ENCODE results near the gene NRXN3. TPM values are rescaled to one million over a fixed set of nuclear protein-coding genes. Genes with fewer than 3 reads are reported as not detected.

Gene NRXN3
- total and polyA plus RNA-seq, 2 experiments from 2014 or later: 0.08 to 0.11 TPM

DNA sequence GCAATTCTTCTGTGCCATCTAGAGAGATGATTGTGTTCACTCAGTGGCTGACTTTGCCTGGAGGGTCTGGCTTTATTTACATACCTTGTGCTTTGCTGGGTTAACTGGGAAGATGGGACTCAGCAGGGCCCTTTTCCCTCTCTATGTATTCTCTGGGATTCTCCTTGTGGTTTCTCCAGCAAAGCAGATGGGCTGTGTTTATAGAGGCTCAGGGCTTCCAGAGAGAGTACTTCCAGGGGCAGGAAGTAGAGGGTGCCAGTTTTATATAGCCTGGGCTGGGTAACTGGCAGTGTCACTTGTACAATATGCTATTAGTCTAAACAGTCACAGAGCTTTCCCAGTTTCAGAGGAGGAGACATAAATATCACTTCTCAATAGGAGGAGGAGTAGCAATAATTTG lies 1531.2 kb downstream of the NRXN3 start:
- no peaks in the 10 kb centered on the region for H3K36me3 ChIP-seq (ENCODE audit: low read depth)
- no peaks in the 10 kb centered on the region for H3K9me2 ChIP-seq (ENCODE audit: insufficient read depth)
- no peaks in the 10 kb centered on the region for H3K4me1 ChIP-seq (ENCODE audit: insufficient read depth)
- DNase-seq: no peak
- H2AFZ ChIP-seq: no peak overlapping the region
- no peak overlapping the region for H3K27ac ChIP-seq
- no peak overlapping the region for H3K4me3 ChIP-seq
- no peaks in the 10 kb centered on the region for H3K9me3 ChIP-seq (ENCODE audit: low read depth)
- no peaks in the 10 kb centered on the region for H4K20me1 ChIP-seq (ENCODE audit: insufficient read depth)
- H3K79me2 ChIP-seq (ENCODE audit: insufficient read depth): no peaks in the 10 kb centered on the region
- H3K9ac ChIP-seq: no peak overlapping the region
- no peaks in the 10 kb centered on the region for H3K27me3 ChIP-seq (replicated peaks; ENCODE audit: insufficient read depth)
- H3F3A ChIP-seq (ENCODE audit: insufficient read depth): no peaks in the 10 kb centered on the region
- TF ChIP-seq EZH2 (IDR thresholded peaks at IDR 0.05; ENCODE audit: insufficient read depth, poor library complexity, severe bottlenecking) (no peak), EZH2phosphoT487 (IDR thresholded peaks at IDR 0.05; ENCODE audit: insufficient read depth, low read depth) (no peak)
- in situ Hi-C loops (cut with MboI): no loop called here
- no peak overlapping the region for H3K4me2 ChIP-seq (ENCODE audit: unreplicated experiment)

DNA sequence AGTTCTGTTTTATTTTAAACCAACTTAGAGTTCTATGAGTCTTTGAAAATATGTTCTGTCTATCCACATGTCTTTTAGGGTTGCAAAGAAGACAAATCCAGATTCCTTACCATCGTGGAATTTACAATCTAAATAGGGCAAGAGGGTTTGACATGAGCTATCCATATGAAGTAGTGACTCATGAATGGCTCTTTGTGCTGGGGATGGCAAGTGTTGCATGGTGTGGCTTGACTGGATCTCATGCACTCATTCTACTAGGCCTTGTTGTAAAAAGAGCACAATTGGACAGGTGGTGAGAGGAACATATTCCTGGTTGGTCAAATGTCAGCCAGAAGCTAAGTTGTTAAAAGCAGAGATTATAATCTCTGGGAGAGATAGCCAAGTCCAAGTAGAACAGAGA lies 1532.0 kb downstream of the NRXN3 start:
- 10 to 11% methylated on average over 1 of the region's 1 CpG for WGBS, 2 experiments (ENCODE audit: low coverage in 1 of 2, low lambda C conversion rate in 2 of 2, missing lambda C conversion rate in 2 of 2)
- in situ Hi-C loops (cut with MboI): no loop called here
- no peak for DNase-seq

GRCh38 chr14:79703209-79703608 lies 1533.0 kb downstream of the NRXN3 start:
- Histone ChIP-seq H3K79me2 (ENCODE audit: insufficient read depth) (no peaks in the 10 kb centered on the region), H3K27ac (no peak overlapping the region), H3K9me3 (ENCODE audit: low read depth) (no peaks in the 10 kb centered on the region), H3K9ac (no peak overlapping the region), H3K36me3 (ENCODE audit: low read depth) (no peaks in the 10 kb centered on the region), H4K20me1 (ENCODE audit: insufficient read depth) (no peaks in the 10 kb centered on the region), H3K27me3 (replicated peaks; ENCODE audit: insufficient read depth) (no peaks in the 10 kb centered on the region), H3K4me2 (ENCODE audit: unreplicated experiment) (no peak overlapping the region), H3F3A (ENCODE audit: insufficient read depth) (no peaks in the 10 kb centered on the region), H3K4me1 (ENCODE audit: insufficient read depth) (no peaks in the 10 kb centered on the region), H2AFZ (no peak overlapping the region), H3K4me3 (no peak overlapping the region), H3K9me2 (ENCODE audit: insufficient read depth) (no peaks in the 10 kb centered on the region)
- no peak for TF ChIP-seq EZH2 (IDR thresholded peaks at IDR 0.05; ENCODE audit: insufficient read depth, poor library complexity, severe bottlenecking)
- no peak for TF ChIP-seq EZH2phosphoT487 (IDR thresholded peaks at IDR 0.05; ENCODE audit: insufficient read depth, low read depth)
- 44 to 52% methylated on average over 7 of the region's 7 CpGs for WGBS, 2 experiments (ENCODE audit: low coverage in 1 of 2, low lambda C conversion rate in 2 of 2, missing lambda C conversion rate in 2 of 2)
- in situ Hi-C loops (cut with MboI): no loop called here
- DNase-seq: no peak

More for the DNA sequence above, 1532.0 kb downstream of the NRXN3 start:
- no peak overlapping the region for H2AFZ ChIP-seq
- H3K4me1 ChIP-seq (ENCODE audit: insufficient read depth): no peaks in the 10 kb centered on the region
- no peaks in the 10 kb centered on the region for H3F3A ChIP-seq (ENCODE audit: insufficient read depth)
- H3K9me2 ChIP-seq (ENCODE audit: insufficient read depth): no peaks in the 10 kb centered on the region
- H3K9ac ChIP-seq: no peak overlapping the region
- no peaks in the 10 kb centered on the region for H3K36me3 ChIP-seq (ENCODE audit: low read depth)
- H4K20me1 ChIP-seq (ENCODE audit: insufficient read depth): no peaks in the 10 kb centered on the region
- H3K4me2 ChIP-seq (ENCODE audit: unreplicated experiment): no peak overlapping the region
- no peaks in the 10 kb centered on the region for H3K79me2 ChIP-seq (ENCODE audit: insufficient read depth)
- no peak overlapping the region for H3K4me3 ChIP-seq
- no peaks in the 10 kb centered on the region for H3K27me3 ChIP-seq (replicated peaks; ENCODE audit: insufficient read depth)
- no peaks in the 10 kb centered on the region for H3K9me3 ChIP-seq (ENCODE audit: low read depth)
- TF ChIP-seq EZH2phosphoT487 (IDR thresholded peaks at IDR 0.05; ENCODE audit: insufficient read depth, low read depth) (no peak), EZH2 (IDR thresholded peaks at IDR 0.05; ENCODE audit: insufficient read depth, poor library complexity, severe bottlenecking) (no peak)
- no peak overlapping the region for H3K27ac ChIP-seq

DNA sequence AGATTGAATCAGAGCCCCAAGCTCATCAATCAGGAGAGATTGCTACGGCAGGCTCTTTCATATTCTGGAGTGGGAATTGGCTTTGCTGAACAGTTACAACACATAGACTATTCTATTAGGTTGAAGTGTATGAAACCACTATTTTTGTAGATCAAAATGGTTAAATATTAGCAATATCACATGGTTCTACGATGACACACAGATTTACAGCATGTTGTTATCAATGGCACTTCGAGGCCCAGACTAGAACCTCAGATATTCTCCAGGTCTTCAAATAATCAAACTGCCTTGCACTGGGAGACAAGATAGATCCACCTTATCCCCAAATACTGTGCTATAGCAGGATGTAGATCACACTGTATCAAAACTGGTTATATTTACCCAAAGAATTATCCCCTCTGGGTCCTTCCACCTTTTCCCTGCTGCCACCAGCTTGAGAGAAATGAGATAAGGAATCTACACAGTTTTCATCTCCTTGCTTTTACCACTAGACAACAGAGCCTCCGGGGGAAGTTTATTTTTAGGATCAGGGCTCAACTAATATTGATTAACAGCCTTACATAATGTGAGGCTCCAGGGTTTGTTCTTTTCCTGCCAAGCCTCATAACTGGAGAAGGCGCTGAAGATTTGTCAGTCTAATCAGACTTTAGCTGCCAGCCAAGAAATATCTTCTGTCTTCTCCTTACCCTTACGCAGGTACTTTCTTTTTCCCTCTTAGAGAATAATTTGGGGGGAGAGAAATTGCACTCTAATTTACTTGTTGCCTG lies 1534.1 kb downstream of the NRXN3 start:
- H3K36me3 ChIP-seq (ENCODE audit: low read depth): no peaks in the 10 kb centered on the region
- no peaks in the 10 kb centered on the region for H3K9me2 ChIP-seq (ENCODE audit: insufficient read depth)
- no peak overlapping the region for H3K27ac ChIP-seq
- H3K4me2 ChIP-seq (ENCODE audit: unreplicated experiment): no peak overlapping the region
- no peaks in the 10 kb centered on the region for H3K79me2 ChIP-seq (ENCODE audit: insufficient read depth)
- H2AFZ ChIP-seq: no peak overlapping the region
- no peaks in the 10 kb centered on the region for H4K20me1 ChIP-seq (ENCODE audit: insufficient read depth)
- DNase-seq: no peak
- no peak overlapping the region for H3K9ac ChIP-seq
- H3K4me1 ChIP-seq (ENCODE audit: insufficient read depth): no peaks in the 10 kb centered on the region
- 12% methylated on average over 6 of the region's 6 CpGs for WGBS, 2 experiments (ENCODE audit: low coverage in 1 of 2, low lambda C conversion rate in 2 of 2, missing lambda C conversion rate in 2 of 2)
- in situ Hi-C loops (cut with MboI): no loop called here
- no peaks in the 10 kb centered on the region for H3F3A ChIP-seq (ENCODE audit: insufficient read depth)
- H3K27me3 ChIP-seq (replicated peaks; ENCODE audit: insufficient read depth): no peaks in the 10 kb centered on the region
- H3K4me3 ChIP-seq: no peak overlapping the region
- TF ChIP-seq EZH2 (IDR thresholded peaks at IDR 0.05; ENCODE audit: insufficient read depth, poor library complexity, severe bottlenecking): no peak
- no peak for TF ChIP-seq EZH2phosphoT487 (IDR thresholded peaks at IDR 0.05; ENCODE audit: insufficient read depth, low read depth)
- no peaks in the 10 kb centered on the region for H3K9me3 ChIP-seq (ENCODE audit: low read depth)
